ENCODE results near the gene FAM120B.

The FAM120B gene

DNA sequence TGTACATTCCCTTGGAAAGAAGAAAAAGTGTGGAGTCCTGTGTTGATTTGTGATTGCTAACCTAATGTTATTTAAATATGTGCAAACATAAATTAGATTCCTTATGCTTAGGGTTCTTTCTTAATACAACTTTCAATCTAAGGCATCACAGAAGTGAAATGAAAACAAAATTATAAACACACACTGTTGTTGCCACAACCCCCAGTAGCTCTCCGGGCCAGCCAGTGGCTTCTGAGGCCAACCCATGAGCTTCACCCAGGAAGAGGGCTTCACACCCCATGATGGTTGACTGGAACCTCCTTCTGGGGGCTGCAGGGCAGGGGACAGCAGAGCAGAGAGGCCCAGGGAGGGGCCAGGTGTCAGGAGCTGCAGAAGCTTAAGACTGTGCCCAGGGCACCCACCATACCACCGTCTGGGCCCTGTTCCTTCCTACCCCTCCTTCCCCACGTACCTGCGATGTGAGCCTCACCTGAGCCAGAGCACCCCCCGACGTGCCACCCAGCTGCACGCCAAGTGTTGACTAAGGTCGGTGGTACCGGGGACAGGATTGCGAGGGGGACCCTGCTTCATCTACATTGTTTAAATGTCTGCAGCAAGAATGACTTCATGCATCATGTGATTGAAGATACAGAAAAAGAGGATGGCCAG lies 110.5 kb downstream of the FAM120B start:
- H3K9me3 ChIP-seq (ENCODE audit: control extremely low read depth in 1 of 5, control insufficient read depth in 4 of 5, insufficient read depth in 2 of 5, low read depth in 1 of 5, low read length in 4 of 5), result peaks cover 0 to 5% (median 2%) of the 10 kb centered on the region in 5 experiments
- peaks cover 2 to 16% (median 5%) of the 10 kb centered on the region in 5 experiments for H3K27me3 ChIP-seq (replicated peaks in 2 of 5; ENCODE audit: control insufficient read depth in 4 of 5, insufficient read depth in 5 of 5, low read length in 4 of 5)
- WGBS (ENCODE audit: insufficient coverage), result 94% methylated on average over 8 of the region's 10 CpGs
- H3K27ac ChIP-seq (ENCODE audit: insufficient read depth in 1 of 2, low read depth in 1 of 2, low read length in 2 of 2, poor library complexity in 1 of 2, severe bottlenecking in 2 of 2), result no peak overlapping the region
- ChIA-PET CTCF (interaction anchor here (1.2 kb wide), 1 partner anchor 27 kb away, joined by 3 read pairs; no protein-coding TSS in a partner anchor), POLR2A (no interaction called here)
- H3K4me1 ChIP-seq (ENCODE audit: control extremely low read depth in 1 of 4, control insufficient read depth in 4 of 4, insufficient read depth in 4 of 4, low read length in 3 of 4), result no peaks in the 10 kb centered on the region
- H3K36me3 ChIP-seq (ENCODE audit: control insufficient read depth in 4 of 4, insufficient read depth in 4 of 4, low read length in 3 of 4), result no peaks in the 10 kb centered on the region
- no peak overlapping the region for H3K4me3 ChIP-seq (ENCODE audit: control insufficient read depth in 1 of 7, extremely low read depth in 1 of 7, insufficient read depth in 4 of 7, low read depth in 2 of 7, low read length in 6 of 7)
- no peak for DNase-seq

- Histone ChIP-seq H3K4me3 (ENCODE audit: control insufficient read depth in 1 of 7, extremely low read depth in 1 of 7, insufficient read depth in 4 of 7, low read depth in 2 of 7, low read length in 6 of 7) (no peak overlapping the region), H3K27me3 (replicated peaks in 2 of 5; ENCODE audit: control insufficient read depth in 4 of 5, insufficient read depth in 5 of 5, low read length in 4 of 5) (peaks cover 2 to 17% (median 5%) of the 10 kb centered on the region in 5 experiments), H3K4me1 (ENCODE audit: control extremely low read depth in 1 of 4, control insufficient read depth in 4 of 4, insufficient read depth in 4 of 4, low read length in 3 of 4) (no peaks in the 10 kb centered on the region), H3K9me3 (ENCODE audit: control extremely low read depth in 1 of 5, control insufficient read depth in 4 of 5, insufficient read depth in 2 of 5, low read depth in 1 of 5, low read length in 4 of 5) (peaks cover 0 to 5% (median 2%) of the 10 kb centered on the region in 5 experiments), H3K27ac (ENCODE audit: insufficient read depth in 1 of 2, low read depth in 1 of 2, low read length in 2 of 2, poor library complexity in 1 of 2, severe bottlenecking in 2 of 2) (no peak overlapping the region), H3K36me3 (ENCODE audit: control insufficient read depth in 4 of 4, insufficient read depth in 4 of 4, low read length in 3 of 4) (no peaks in the 10 kb centered on the region)
- 90% methylated on average over 8 of the region's 9 CpGs for WGBS (ENCODE audit: insufficient coverage)
- no peak for DNase-seq
- POLR2A ChIA-PET, result no interaction called here
- CTCF ChIA-PET, result interaction anchor here (1.6 kb wide), 1 partner anchor 14 kb away, joined by 3 read pairs; no protein-coding TSS in a partner anchor
Measured at GRCh38 chr6:170417881-170418280, 111.3 kb downstream of the FAM120B start.

DNA sequence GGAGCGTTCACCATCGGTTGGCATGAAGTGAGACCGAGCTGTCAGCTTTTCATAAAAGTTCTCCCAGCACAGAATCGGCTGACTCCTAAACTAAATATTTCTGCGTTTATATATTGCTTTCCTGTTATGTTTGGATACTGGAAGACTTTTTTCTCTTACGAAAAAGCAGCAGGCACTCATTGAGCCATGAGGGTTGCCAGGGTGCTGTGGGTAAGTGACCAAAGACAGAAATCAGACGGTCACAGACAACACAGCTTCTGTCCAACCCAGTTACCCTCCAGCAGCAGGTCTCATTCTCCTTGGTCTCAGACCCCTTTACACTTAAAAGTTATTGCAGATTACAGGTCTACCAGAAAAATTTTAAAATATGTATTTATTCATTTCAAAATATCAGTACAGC lies 113.7 kb downstream of the FAM120B start:
- no peak overlapping the region for H3K27ac ChIP-seq (ENCODE audit: insufficient read depth in 1 of 2, low read depth in 1 of 2, low read length in 2 of 2, poor library complexity in 1 of 2, severe bottlenecking in 2 of 2)
- H3K9me3 ChIP-seq (ENCODE audit: control extremely low read depth in 1 of 5, control insufficient read depth in 4 of 5, insufficient read depth in 2 of 5, low read depth in 1 of 5, low read length in 4 of 5), result peaks cover 0 to 2% (median 0%) of the 10 kb centered on the region in 5 experiments
- H3K36me3 ChIP-seq (ENCODE audit: control insufficient read depth in 4 of 4, insufficient read depth in 4 of 4, low read length in 3 of 4), result no peaks in the 10 kb centered on the region
- POLR2A ChIA-PET, result no interaction called here
- 75% methylated on average over 4 of the region's 7 CpGs for WGBS (ENCODE audit: insufficient coverage)
- DNase-seq, result no peak
- CTCF ChIA-PET, result no interaction called here
- no peaks in the 10 kb centered on the region for H3K4me1 ChIP-seq (ENCODE audit: control extremely low read depth in 1 of 4, control insufficient read depth in 4 of 4, insufficient read depth in 4 of 4, low read length in 3 of 4)
- peaks cover 2 to 25% (median 13%) of the 10 kb centered on the region in 5 experiments for H3K27me3 ChIP-seq (replicated peaks in 2 of 5; ENCODE audit: control insufficient read depth in 4 of 5, insufficient read depth in 5 of 5, low read length in 4 of 5)
- no peak overlapping the region for H3K4me3 ChIP-seq (ENCODE audit: control insufficient read depth in 1 of 7, extremely low read depth in 1 of 7, insufficient read depth in 4 of 7, low read depth in 2 of 7, low read length in 6 of 7)

DNA sequence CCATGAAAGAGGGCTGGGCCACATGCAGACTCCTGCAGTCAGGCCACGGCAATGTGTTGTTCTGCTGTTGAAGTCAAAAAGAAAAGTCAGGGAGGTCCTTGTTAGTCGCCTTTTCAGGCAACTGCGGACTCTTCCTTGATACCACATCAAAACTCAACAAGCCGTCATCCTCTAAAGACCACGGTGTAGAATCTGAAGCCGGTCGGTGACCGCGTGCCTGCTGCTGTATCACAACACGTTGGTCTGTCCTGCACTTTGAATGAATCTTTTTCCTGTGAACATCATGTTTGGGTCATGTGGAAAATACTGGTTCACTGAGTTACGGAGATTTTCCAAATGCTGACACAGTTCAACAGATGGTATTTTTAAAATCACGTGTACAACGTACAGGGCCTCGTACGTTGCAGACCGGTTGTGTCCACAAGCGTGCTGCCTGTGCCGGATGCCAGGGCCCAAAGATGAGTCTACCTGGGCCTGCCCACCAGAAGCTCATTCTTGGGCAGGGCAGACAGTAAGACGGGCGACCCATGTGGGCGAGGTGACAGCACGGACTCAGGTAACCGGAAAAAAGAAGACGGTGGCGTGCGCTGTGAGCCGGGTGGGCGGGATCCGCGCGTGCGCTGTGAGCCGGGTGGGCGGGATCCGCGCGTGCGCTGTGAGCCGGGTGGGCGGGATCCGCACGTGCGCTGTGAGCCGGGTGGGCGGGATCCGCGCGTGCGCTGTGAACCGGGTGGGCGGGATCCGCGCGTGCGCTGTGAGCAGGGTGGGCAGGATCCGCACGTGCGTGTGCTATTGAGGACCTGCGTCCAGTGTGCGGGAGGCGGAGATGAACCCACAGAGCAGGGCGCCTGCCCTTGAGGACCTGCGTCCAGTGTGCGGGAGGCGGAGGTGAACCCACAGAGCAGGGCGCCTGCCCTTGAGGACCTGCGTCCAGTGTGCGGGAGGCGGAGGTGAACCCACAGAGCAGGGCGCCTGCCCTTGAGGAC lies 114.5 kb downstream of the FAM120B start:
- H3K27me3 ChIP-seq (replicated peaks in 2 of 5; ENCODE audit: control insufficient read depth in 4 of 5, insufficient read depth in 5 of 5, low read length in 4 of 5), result peaks cover 2 to 25% (median 13%) of the 10 kb centered on the region in 5 experiments
- H3K27ac ChIP-seq (ENCODE audit: insufficient read depth in 1 of 2, low read depth in 1 of 2, low read length in 2 of 2, poor library complexity in 1 of 2, severe bottlenecking in 2 of 2), result no peak overlapping the region
- H3K4me3 ChIP-seq (ENCODE audit: control insufficient read depth in 1 of 7, extremely low read depth in 1 of 7, insufficient read depth in 4 of 7, low read depth in 2 of 7, low read length in 6 of 7), result no peak overlapping the region
- CTCF ChIA-PET, result interaction anchor here (0.6 kb wide), 1 partner anchor 18 kb away, joined by 3 read pairs; no protein-coding TSS in a partner anchor
- WGBS (ENCODE audit: insufficient coverage), result 92% methylated on average over 42 of the region's 70 CpGs
- H3K4me1 ChIP-seq (ENCODE audit: control extremely low read depth in 1 of 4, control insufficient read depth in 4 of 4, insufficient read depth in 4 of 4, low read length in 3 of 4), result no peaks in the 10 kb centered on the region
- H3K36me3 ChIP-seq (ENCODE audit: control insufficient read depth in 4 of 4, insufficient read depth in 4 of 4, low read length in 3 of 4), result no peaks in the 10 kb centered on the region
- H3K9me3 ChIP-seq (ENCODE audit: control extremely low read depth in 1 of 5, control insufficient read depth in 4 of 5, insufficient read depth in 2 of 5, low read depth in 1 of 5, low read length in 4 of 5), result peaks cover 0 to 2% (median 0%) of the 10 kb centered on the region in 5 experiments
- POLR2A ChIA-PET, result no interaction called here
- DNase-seq, result no peak

DNA sequence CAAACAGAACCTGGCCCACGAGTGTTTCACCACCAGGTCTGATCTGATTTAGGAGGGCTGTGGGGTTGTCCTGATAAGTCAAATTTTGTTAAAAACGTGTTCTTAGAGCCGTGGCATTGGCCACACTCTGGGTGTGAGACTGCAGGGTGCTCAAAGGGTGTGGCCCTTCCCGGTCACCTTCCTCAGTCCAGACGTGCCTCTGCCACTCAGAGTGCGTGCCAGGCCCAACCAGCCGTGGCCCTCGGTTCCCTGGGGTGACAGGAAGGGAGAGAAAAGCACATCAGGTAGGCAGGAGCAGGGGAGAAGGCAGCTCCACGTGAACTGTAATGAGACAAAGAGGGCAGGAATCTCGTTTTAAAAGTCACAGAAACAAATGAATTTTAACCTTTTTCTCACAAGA lies 115.4 kb downstream of the FAM120B start:
- Histone ChIP-seq H3K36me3 (ENCODE audit: control insufficient read depth in 4 of 4, insufficient read depth in 4 of 4, low read length in 3 of 4) (no peaks in the 10 kb centered on the region), H3K27ac (ENCODE audit: insufficient read depth in 1 of 2, low read depth in 1 of 2, low read length in 2 of 2, poor library complexity in 1 of 2, severe bottlenecking in 2 of 2) (no peak overlapping the region), H3K27me3 (replicated peaks in 2 of 5; ENCODE audit: control insufficient read depth in 4 of 5, insufficient read depth in 5 of 5, low read length in 4 of 5) (peaks cover 2 to 25% (median 13%) of the 10 kb centered on the region in 5 experiments), H3K9me3 (ENCODE audit: control extremely low read depth in 1 of 5, control insufficient read depth in 4 of 5, insufficient read depth in 2 of 5, low read depth in 1 of 5, low read length in 4 of 5) (peaks cover 0 to 2% (median 0%) of the 10 kb centered on the region in 5 experiments), H3K4me3 (ENCODE audit: control insufficient read depth in 1 of 7, extremely low read depth in 1 of 7, insufficient read depth in 4 of 7, low read depth in 2 of 7, low read length in 6 of 7) (no peak overlapping the region), H3K4me1 (ENCODE audit: control extremely low read depth in 1 of 4, control insufficient read depth in 4 of 4, insufficient read depth in 4 of 4, low read length in 3 of 4) (no peaks in the 10 kb centered on the region)
- ChIA-PET CTCF (no interaction called here), POLR2A (no interaction called here)
- WGBS (ENCODE audit: insufficient coverage), result 97% methylated on average over 6 of the region's 10 CpGs
- no peak for DNase-seq

DNA sequence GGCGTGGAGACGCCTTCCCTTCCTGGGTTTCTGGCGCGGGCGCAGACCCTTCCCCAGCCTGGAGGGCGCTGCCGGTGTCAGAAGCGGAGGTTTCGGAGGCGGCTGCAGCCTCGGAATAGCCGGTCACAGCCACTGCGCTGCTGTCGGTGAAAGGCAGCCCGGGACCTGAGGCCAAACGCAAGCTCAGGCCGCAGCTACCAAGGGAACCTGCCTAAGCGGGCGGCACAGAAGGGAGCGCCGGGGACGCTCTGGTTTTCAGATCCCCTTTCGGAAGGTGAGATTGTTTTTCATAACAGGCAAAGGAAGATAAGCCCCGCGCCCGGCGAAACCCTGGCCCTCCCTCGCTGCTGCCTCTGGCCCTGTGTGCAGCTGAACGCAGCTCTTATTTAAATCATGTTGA lies 116.5 kb downstream of the FAM120B start:
- POLR2A ChIA-PET, result no interaction called here

More for the DNA sequence above, 116.5 kb downstream of the FAM120B start:
- H3K4me1 ChIP-seq (ENCODE audit: control extremely low read depth in 1 of 4, control insufficient read depth in 4 of 4, insufficient read depth in 4 of 4, low read length in 3 of 4), result no peaks in the 10 kb centered on the region
- H3K4me3 ChIP-seq (ENCODE audit: control insufficient read depth in 1 of 7, extremely low read depth in 1 of 7, insufficient read depth in 4 of 7, low read depth in 2 of 7, low read length in 6 of 7), result no peak overlapping the region
- H3K36me3 ChIP-seq (ENCODE audit: control insufficient read depth in 4 of 4, insufficient read depth in 4 of 4, low read length in 3 of 4), result no peaks in the 10 kb centered on the region
- peaks cover 2 to 25% (median 15%) of the 10 kb centered on the region in 5 experiments for H3K27me3 ChIP-seq (replicated peaks in 2 of 5; ENCODE audit: control insufficient read depth in 4 of 5, insufficient read depth in 5 of 5, low read length in 4 of 5)
- WGBS (ENCODE audit: insufficient coverage), result 71% methylated on average over 26 of the region's 29 CpGs
- peaks cover 0 to 2% (median 0%) of the 10 kb centered on the region in 5 experiments for H3K9me3 ChIP-seq (ENCODE audit: control extremely low read depth in 1 of 5, control insufficient read depth in 4 of 5, insufficient read depth in 2 of 5, low read depth in 1 of 5, low read length in 4 of 5)
- CTCF ChIA-PET, result interaction anchor here (1.1 kb wide), 1 partner anchor 94 kb away, joined by 4 read pairs; no protein-coding TSS in a partner anchor
- H3K27ac ChIP-seq (ENCODE audit: insufficient read depth in 1 of 2, low read depth in 1 of 2, low read length in 2 of 2, poor library complexity in 1 of 2, severe bottlenecking in 2 of 2), result no peak overlapping the region
- DNase-seq, result peak in 2 of 3 donors; percentile 5 to 11

Measured in common myeloid progenitor, CD34-positive (primary cell).